ENCODE data around the gene ARFGEF2.
"Not testable (repeated sequence)": the region's sequence is repeated elsewhere in the genome, so short reads cannot be mapped to it uniquely, and the experiment has no call there.

ARFGEF2 gene

DNA sequence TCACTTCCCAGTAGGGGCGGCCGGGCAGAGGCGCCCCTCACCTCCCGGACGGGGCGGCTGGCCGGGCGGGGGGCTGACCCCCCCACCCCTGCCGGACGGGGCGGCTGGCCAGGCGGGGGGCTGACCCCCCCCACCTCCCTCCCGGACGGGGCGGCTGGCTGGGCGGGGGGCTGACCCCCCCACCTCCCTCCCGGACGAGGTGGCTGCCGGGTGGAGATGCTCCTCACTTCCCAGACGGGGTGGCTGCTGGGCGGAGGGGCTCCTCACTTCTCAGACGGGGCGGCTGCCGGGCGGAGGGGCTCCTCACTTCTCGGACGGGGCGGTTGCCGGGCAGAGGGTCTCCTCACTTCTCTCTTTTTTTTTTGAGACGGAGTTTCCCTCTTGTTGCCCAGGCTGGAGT lies 14.7 kb downstream of the ARFGEF2 start:
- not testable (repeated sequence) for H3K27me3 ChIP-seq (ENCODE audit: control insufficient read depth, insufficient read depth, low read length, poor library complexity, severe bottlenecking); H3K27ac ChIP-seq (ENCODE audit: insufficient read depth, low read depth, low read length, poor library complexity, severe bottlenecking); H3K4me1 ChIP-seq (ENCODE audit: control insufficient read depth, insufficient read depth, low read length); H3K4me3 ChIP-seq (ENCODE audit: insufficient read depth, low read depth, low read length); H3K9me3 ChIP-seq (ENCODE audit: control insufficient read depth, low read length); H3K36me3 ChIP-seq (ENCODE audit: control insufficient read depth, insufficient read depth, low read length)
- 96 to 97% methylated on average over 14 to 25 of the region's 30 CpGs for WGBS, 2 experiments

GRCh38 chr20:48937674-48938073 lies 16.2 kb downstream of the ARFGEF2 start:
- H3K36me3 ChIP-seq (ENCODE audit: control insufficient read depth, insufficient read depth, low read length) = no peaks in the 10 kb centered on the region
- H3K27me3 ChIP-seq (ENCODE audit: control insufficient read depth, insufficient read depth, low read length, poor library complexity, severe bottlenecking) = no peaks in the 10 kb centered on the region
- no peak overlapping the region for H3K27ac ChIP-seq (ENCODE audit: insufficient read depth, low read depth, low read length, poor library complexity, severe bottlenecking)
- no peaks in the 10 kb centered on the region for H3K4me1 ChIP-seq (ENCODE audit: control insufficient read depth, insufficient read depth, low read length)
- WGBS, 2 experiments = 90 to 95% methylated on average over 5 of the region's 5 CpGs
- H3K4me3 ChIP-seq (ENCODE audit: insufficient read depth, low read depth, low read length) = no peak overlapping the region
- H3K9me3 ChIP-seq (ENCODE audit: control insufficient read depth, low read length) = no peaks in the 10 kb centered on the region

DNA sequence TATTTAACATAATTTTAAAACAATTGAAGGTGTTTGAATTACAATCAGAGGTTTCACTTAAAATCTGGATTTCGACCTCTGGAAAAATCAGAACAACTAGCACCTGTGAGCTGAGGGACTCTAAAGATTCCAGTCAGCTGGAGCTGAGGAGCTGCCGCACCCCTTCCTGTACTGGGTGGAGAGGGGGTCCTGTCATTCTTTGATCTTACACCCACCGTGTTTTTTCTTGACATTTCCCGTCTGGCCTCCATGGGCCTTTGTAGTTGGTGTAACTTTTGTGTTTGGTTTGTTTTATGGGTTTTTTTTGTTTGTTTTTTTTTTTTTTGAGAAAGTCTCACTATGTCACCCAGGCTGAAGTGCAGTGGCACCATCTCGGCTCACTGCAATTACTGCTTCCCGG lies 17.2 kb downstream of the ARFGEF2 start:
- Histone ChIP-seq H3K27me3 (ENCODE audit: control insufficient read depth, insufficient read depth, low read length, poor library complexity, severe bottlenecking) (no peaks in the 10 kb centered on the region), H3K9me3 (ENCODE audit: control insufficient read depth, low read length) (no peaks in the 10 kb centered on the region), H3K27ac (ENCODE audit: insufficient read depth, low read depth, low read length, poor library complexity, severe bottlenecking) (no peak overlapping the region), H3K4me3 (ENCODE audit: insufficient read depth, low read depth, low read length) (no peak overlapping the region), H3K36me3 (ENCODE audit: control insufficient read depth, insufficient read depth, low read length) (no peaks in the 10 kb centered on the region), H3K4me1 (ENCODE audit: control insufficient read depth, insufficient read depth, low read length) (no peaks in the 10 kb centered on the region)
- WGBS, 2 experiments = 93 to 95% methylated on average over 6 of the region's 6 CpGs

- no peaks in the 10 kb centered on the region for H3K36me3 ChIP-seq (ENCODE audit: control insufficient read depth, insufficient read depth, low read length)
- 75 to 91% methylated on average over 1 to 2 of the region's 2 CpGs for WGBS, 2 experiments
These were observed 18.7 kb downstream of the ARFGEF2 start for GRCh38 chr20:48940170-48940569.

GRCh38 chr20:48941467-48941866 lies 20.0 kb downstream of the ARFGEF2 start:
- WGBS, 2 experiments = 90 to 95% methylated on average over 4 of the region's 4 CpGs
- no peak overlapping the region for H3K27ac ChIP-seq (ENCODE audit: insufficient read depth, low read depth, low read length, poor library complexity, severe bottlenecking)
- no peak overlapping the region for H3K4me3 ChIP-seq (ENCODE audit: insufficient read depth, low read depth, low read length)
- no peaks in the 10 kb centered on the region for H3K9me3 ChIP-seq (ENCODE audit: control insufficient read depth, low read length)
- H3K36me3 ChIP-seq (ENCODE audit: control insufficient read depth, insufficient read depth, low read length) = no peaks in the 10 kb centered on the region
- no peaks in the 10 kb centered on the region for H3K27me3 ChIP-seq (ENCODE audit: control insufficient read depth, insufficient read depth, low read length, poor library complexity, severe bottlenecking)
- H3K4me1 ChIP-seq (ENCODE audit: control insufficient read depth, insufficient read depth, low read length) = no peaks in the 10 kb centered on the region

More at GRCh38 chr20:48940170-48940569, 18.7 kb downstream of the ARFGEF2 start:
- no peak overlapping the region for H3K4me3 ChIP-seq (ENCODE audit: insufficient read depth, low read depth, low read length)
- no peaks in the 10 kb centered on the region for H3K9me3 ChIP-seq (ENCODE audit: control insufficient read depth, low read length)
- no peaks in the 10 kb centered on the region for H3K4me1 ChIP-seq (ENCODE audit: control insufficient read depth, insufficient read depth, low read length)
- no peaks in the 10 kb centered on the region for H3K27me3 ChIP-seq (ENCODE audit: control insufficient read depth, insufficient read depth, low read length, poor library complexity, severe bottlenecking)
- no peak overlapping the region for H3K27ac ChIP-seq (ENCODE audit: insufficient read depth, low read depth, low read length, poor library complexity, severe bottlenecking)

- Histone ChIP-seq H3K9me3 (ENCODE audit: control insufficient read depth, low read length) (no peaks in the 10 kb centered on the region), H3K27ac (ENCODE audit: insufficient read depth, low read depth, low read length, poor library complexity, severe bottlenecking) (no peak overlapping the region), H3K4me1 (ENCODE audit: control insufficient read depth, insufficient read depth, low read length) (no peaks in the 10 kb centered on the region), H3K36me3 (ENCODE audit: control insufficient read depth, insufficient read depth, low read length) (no peaks in the 10 kb centered on the region), H3K4me3 (ENCODE audit: insufficient read depth, low read depth, low read length) (no peak overlapping the region), H3K27me3 (ENCODE audit: control insufficient read depth, insufficient read depth, low read length, poor library complexity, severe bottlenecking) (no peaks in the 10 kb centered on the region)
- WGBS, 2 experiments = 82 to 93% methylated on average over 2 of the region's 2 CpGs
These were observed 21.2 kb downstream of the ARFGEF2 start for GRCh38 chr20:48942730-48943129.

GRCh38 chr20:48944663-48945297 lies 23.3 kb downstream of the ARFGEF2 start:
- 93 to 96% methylated on average over 3 of the region's 3 CpGs for WGBS, 2 experiments
- H3K27me3 ChIP-seq (ENCODE audit: control insufficient read depth, insufficient read depth, low read length, poor library complexity, severe bottlenecking) = no peaks in the 10 kb centered on the region
- H3K4me1 ChIP-seq (ENCODE audit: control insufficient read depth, insufficient read depth, low read length) = no peaks in the 10 kb centered on the region
- H3K9me3 ChIP-seq (ENCODE audit: control insufficient read depth, low read length) = no peaks in the 10 kb centered on the region
- no peaks in the 10 kb centered on the region for H3K36me3 ChIP-seq (ENCODE audit: control insufficient read depth, insufficient read depth, low read length)
- H3K4me3 ChIP-seq (ENCODE audit: insufficient read depth, low read depth, low read length) = no peak overlapping the region
- H3K27ac ChIP-seq (ENCODE audit: insufficient read depth, low read depth, low read length, poor library complexity, severe bottlenecking) = no peak overlapping the region

DNA sequence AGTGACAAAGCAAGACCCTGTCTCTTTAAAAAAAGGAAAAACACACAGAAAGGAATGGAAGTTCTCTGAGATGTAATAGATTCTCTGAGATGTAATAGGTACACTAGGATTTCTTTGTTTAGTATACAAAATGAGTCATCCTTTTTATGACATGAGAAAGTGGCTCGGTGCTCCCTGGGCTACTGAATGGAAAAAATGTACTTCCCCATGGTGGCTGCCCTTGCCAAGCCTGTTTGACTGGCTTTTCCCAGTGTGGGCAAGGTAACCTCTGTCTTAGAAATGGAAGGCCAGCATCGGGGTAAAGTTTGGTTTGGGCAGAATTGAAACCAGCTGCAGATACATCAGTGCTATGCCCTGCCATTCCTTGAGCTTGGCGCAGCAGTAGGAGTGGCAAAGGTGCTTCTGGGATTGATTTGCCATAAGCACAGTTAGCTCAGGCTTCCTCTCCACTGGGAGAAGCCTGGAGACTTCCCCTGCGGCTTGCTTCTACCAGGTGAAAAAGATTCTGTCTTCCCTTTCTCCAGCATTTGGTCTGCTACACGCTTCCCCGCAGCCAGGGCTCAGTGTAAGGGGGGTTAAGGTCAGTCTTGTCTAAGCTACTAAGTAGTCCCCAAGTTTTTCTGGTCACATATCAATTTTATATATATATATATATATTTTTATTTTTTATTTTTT lies 24.5 kb downstream of the ARFGEF2 start:
- no peaks in the 10 kb centered on the region for H3K4me1 ChIP-seq (ENCODE audit: control insufficient read depth, insufficient read depth, low read length)
- 94 to 95% methylated on average over 6 of the region's 6 CpGs for WGBS, 2 experiments
- no peak overlapping the region for H3K4me3 ChIP-seq (ENCODE audit: insufficient read depth, low read depth, low read length)
- H3K9me3 ChIP-seq (ENCODE audit: control insufficient read depth, low read length) = no peaks in the 10 kb centered on the region
- no peaks in the 10 kb centered on the region for H3K36me3 ChIP-seq (ENCODE audit: control insufficient read depth, insufficient read depth, low read length)
- H3K27ac ChIP-seq (ENCODE audit: insufficient read depth, low read depth, low read length, poor library complexity, severe bottlenecking) = no peak overlapping the region
- no peaks in the 10 kb centered on the region for H3K27me3 ChIP-seq (ENCODE audit: control insufficient read depth, insufficient read depth, low read length, poor library complexity, severe bottlenecking)

GRCh38 chr20:48948612-48949011 lies 27.1 kb downstream of the ARFGEF2 start:
- 88 to 95% methylated on average over 6 of the region's 6 CpGs for WGBS, 2 experiments
- Histone ChIP-seq H3K36me3 (ENCODE audit: control insufficient read depth, insufficient read depth, low read length) (peaks cover 3% of the 10 kb centered on the region), H3K27me3 (ENCODE audit: control insufficient read depth, insufficient read depth, low read length, poor library complexity, severe bottlenecking) (no peaks in the 10 kb centered on the region)

GRCh38 chr20:48949304-48950170 lies 28.0 kb downstream of the ARFGEF2 start:
- Histone ChIP-seq H3K9me3 (ENCODE audit: control insufficient read depth, low read length) (no peaks in the 10 kb centered on the region), H3K4me3 (ENCODE audit: insufficient read depth, low read depth, low read length) (no peak overlapping the region), H3K27ac (ENCODE audit: insufficient read depth, low read depth, low read length, poor library complexity, severe bottlenecking) (no peak overlapping the region), H3K27me3 (ENCODE audit: control insufficient read depth, insufficient read depth, low read length, poor library complexity, severe bottlenecking) (no peaks in the 10 kb centered on the region), H3K4me1 (ENCODE audit: control insufficient read depth, insufficient read depth, low read length) (no peaks in the 10 kb centered on the region), H3K36me3 (ENCODE audit: control insufficient read depth, insufficient read depth, low read length) (peaks cover 9% of the 10 kb centered on the region)
- 88 to 93% methylated on average over 7 of the region's 7 CpGs for WGBS, 2 experiments

More at GRCh38 chr20:48948612-48949011, 27.1 kb downstream of the ARFGEF2 start:
- Histone ChIP-seq H3K9me3 (ENCODE audit: control insufficient read depth, low read length) (no peaks in the 10 kb centered on the region), H3K4me3 (ENCODE audit: insufficient read depth, low read depth, low read length) (no peak overlapping the region), H3K27ac (ENCODE audit: insufficient read depth, low read depth, low read length, poor library complexity, severe bottlenecking) (no peak overlapping the region), H3K4me1 (ENCODE audit: control insufficient read depth, insufficient read depth, low read length) (no peaks in the 10 kb centered on the region)
